Trophoblast cell (in vitro differentiated cells and primary cell): ENCODE measurements around the gene PPP1R12A.

ENCODE experiments used
- DNase-seq, 2 donors: peaks; one replicate each; pipeline ENCODE4 v3.0.0-alpha.2; 2016
- H2AFZ ChIP-seq: 2 replicates; pipeline ENCODE4 v1.6.1; 2013; ENCODE audit warnings: low read length, moderate library complexity, mild to moderate bottlenecking; ENCODE audit not compliant: insufficient read depth, poor library complexity
- H2AK5ac ChIP-seq: 2 replicates; pipeline ENCODE4 v1.6.1; 2013; ENCODE audit warnings: mild to moderate bottlenecking, low read length
- H2BK120ac ChIP-seq: 2 replicates; pipeline ENCODE4 v1.6.1; 2013; ENCODE audit warnings: low read length, mild to moderate bottlenecking, moderate library complexity; ENCODE audit not compliant: insufficient read depth, poor library complexity
- H2BK12ac ChIP-seq: 2 replicates; pipeline ENCODE4 v1.6.1; 2013; ENCODE audit warnings: mild to moderate bottlenecking, low read length, moderate library complexity
- H2BK5ac ChIP-seq: 2 replicates; pipeline ENCODE4 v1.6.1; 2013; ENCODE audit warnings: low read length, low read depth, moderate library complexity, mild to moderate bottlenecking; ENCODE audit not compliant: poor library complexity
- H3K14ac ChIP-seq: 2 replicates; pipeline ENCODE4 v1.6.1; 2013; ENCODE audit warnings: mild to moderate bottlenecking, low read length
- H3K18ac ChIP-seq: 2 replicates; pipeline ENCODE4 v1.6.1; 2013; ENCODE audit warnings: mild to moderate bottlenecking, low read length
- H3K23ac ChIP-seq: 2 replicates; pipeline ENCODE4 v1.6.1; 2013; ENCODE audit warnings: low read length
- H3K27ac ChIP-seq: 2 replicates; pipeline ENCODE4 v1.5.1; 2013; ENCODE audit warnings: low read depth, mild to moderate bottlenecking, inconsistent platforms, low read length, moderate library complexity
- H3K27me3 ChIP-seq: 2 replicates; pipeline ENCODE4 v1.6.1; 2013; ENCODE audit warnings: inconsistent platforms, mild to moderate bottlenecking, low read length, moderate library complexity; ENCODE audit not compliant: insufficient read depth
- H3K36me3 ChIP-seq, 2 experiments: 1 replicate in 1 of 2; 2 replicates in 1 of 2; pipeline ENCODE4 v1.6.1; 2013; ENCODE audit warnings: low read length in 2 of 2, mild to moderate bottlenecking in 2 of 2, moderate library complexity in 1 of 2; ENCODE audit not compliant: insufficient read depth in 2 of 2, control insufficient read depth in 1 of 2
- H3K4ac ChIP-seq: 2 replicates; pipeline ENCODE4 v1.6.1; 2013; ENCODE audit warnings: low read depth, mild to moderate bottlenecking, low read length, moderate library complexity
- H3K4me1 ChIP-seq, 2 experiments: 1 replicate in 1 of 2; 2 replicates in 1 of 2; pipeline ENCODE4 v1.6.1; 2013; ENCODE audit warnings: low read length in 2 of 2, mild to moderate bottlenecking in 2 of 2, moderate library complexity in 1 of 2; ENCODE audit not compliant: insufficient read depth in 2 of 2, control insufficient read depth in 1 of 2
- H3K4me2 ChIP-seq: 2 replicates; pipeline ENCODE4 v1.6.1; 2013; ENCODE audit warnings: inconsistent platforms, mild to moderate bottlenecking, low read length, moderate library complexity
- H3K4me3 ChIP-seq: 2 replicates; pipeline ENCODE4 v1.5.1; 2013; ENCODE audit warnings: mild to moderate bottlenecking, low read depth, low read length, inconsistent platforms
- H3K79me1 ChIP-seq: one replicate; pipeline ENCODE4 v1.6.1; 2013; ENCODE audit warnings: low read length
- H3K79me2 ChIP-seq: 2 replicates; pipeline ENCODE4 v1.6.1; 2013; ENCODE audit warnings: low read length, mild to moderate bottlenecking; ENCODE audit not compliant: control insufficient read depth, insufficient read depth, poor library complexity
- H3K9ac ChIP-seq: 2 replicates; pipeline ENCODE4 v1.6.1; 2013; ENCODE audit warnings: mild to moderate bottlenecking, low read length
- H3K9me3 ChIP-seq: 2 replicates; pipeline ENCODE4 v1.6.1; 2013; ENCODE audit warnings: low read depth, mild to moderate bottlenecking, control low read depth, inconsistent platforms, low read length; ENCODE audit not compliant: insufficient read depth
- H4K12ac ChIP-seq: 2 replicates; pipeline ENCODE4 v1.6.1; 2013; ENCODE audit warnings: low read depth, mild to moderate bottlenecking, low read length, moderate library complexity
- H4K8ac ChIP-seq: 2 replicates; pipeline ENCODE4 v1.6.1; 2013; ENCODE audit warnings: low read depth, mild to moderate bottlenecking, low read length, moderate library complexity
- H4K91ac ChIP-seq: one replicate; pipeline ENCODE4 v1.6.1; 2013; ENCODE audit warnings: low read depth, mild to moderate bottlenecking, low read length, moderate library complexity
- whole genome bisulfite sequencing: extraction: QIAGEN DNeasy Blood & Tissue Kit; methylation state at CpG from one replicate; pipeline ENCODE4 v1.1.7; 2013; ENCODE audit warnings: missing lambda C conversion rate; ENCODE audit not compliant: insufficient read length, insufficient coverage; ENCODE audit errors: extremely low coverage; 5-methylcytosine and 5-hydroxymethylcytosine counted together

PPP1R12A gene

DNA sequence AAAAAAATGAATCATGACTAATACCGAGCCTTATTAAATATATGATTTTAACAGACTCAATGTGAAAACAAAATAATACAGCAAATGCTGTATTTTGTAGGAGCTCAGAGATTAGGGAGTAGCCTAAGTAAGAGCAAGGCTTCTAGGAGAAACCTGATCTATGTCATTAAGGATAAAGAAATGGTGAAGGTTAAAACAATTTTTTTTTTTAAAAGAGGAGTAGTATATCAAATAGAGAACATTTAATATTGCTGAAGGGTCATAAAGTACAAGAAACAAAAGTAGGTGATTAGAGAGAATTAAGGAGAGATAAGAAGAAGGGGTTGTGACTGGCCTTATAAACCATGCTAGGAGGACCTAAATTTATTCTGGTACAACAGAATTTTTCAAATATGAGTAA, 39.1 kb downstream of the PPP1R12A start:
- Histone ChIP-seq H3K9ac (no peak overlapping the region), H2AK5ac (no peak overlapping the region), H2BK5ac (no peak overlapping the region), H4K91ac (no peak overlapping the region), H3K4me3 (no peak overlapping the region), H3K79me1 (no peaks in the 10 kb centered on the region), H3K36me3 (no peaks in the 10 kb centered on the region), H3K9me3 (no peaks in the 10 kb centered on the region), H3K27me3 (no peaks in the 10 kb centered on the region), H2AFZ (no peak overlapping the region), H4K12ac (no peak overlapping the region), H3K4me1 (no peaks in the 10 kb centered on the region), H3K79me2 (peaks cover 5% of the 10 kb centered on the region), H2BK120ac (no peak overlapping the region), H3K14ac (no peak overlapping the region), H3K18ac (no peak overlapping the region), H2BK12ac (no peak overlapping the region), H4K8ac (no peak overlapping the region), H3K23ac (no peak overlapping the region), H3K27ac (no peak overlapping the region), H3K4me2 (no peak overlapping the region), H3K4ac (no peak overlapping the region)
- DNase-seq: no peak
- WGBS: no CpG with 5 or more reads among the region's 1 CpG

GRCh38 chr12:79895071-79895470, 39.8 kb downstream of the PPP1R12A start:
- Histone ChIP-seq H3K14ac (no peak overlapping the region), H4K12ac (no peak overlapping the region), H3K4me2 (no peak overlapping the region), H3K4me3 (no peak overlapping the region), H3K27me3 (no peaks in the 10 kb centered on the region), H4K91ac (no peak overlapping the region), H3K4ac (no peak overlapping the region), H3K18ac (no peak overlapping the region), H3K23ac (no peak overlapping the region), H2BK120ac (no peak overlapping the region), H3K9me3 (no peaks in the 10 kb centered on the region), H4K8ac (no peak overlapping the region), H3K79me1 (no peaks in the 10 kb centered on the region), H3K36me3 (no peaks in the 10 kb centered on the region), H2AK5ac (no peak overlapping the region), H3K79me2 (peaks cover 5% of the 10 kb centered on the region), H3K4me1 (no peaks in the 10 kb centered on the region), H3K9ac (no peak overlapping the region), H2BK12ac (no peak overlapping the region), H2BK5ac (no peak overlapping the region), H3K27ac (no peak overlapping the region), H2AFZ (no peak overlapping the region)
- DNase-seq: no peak

DNA sequence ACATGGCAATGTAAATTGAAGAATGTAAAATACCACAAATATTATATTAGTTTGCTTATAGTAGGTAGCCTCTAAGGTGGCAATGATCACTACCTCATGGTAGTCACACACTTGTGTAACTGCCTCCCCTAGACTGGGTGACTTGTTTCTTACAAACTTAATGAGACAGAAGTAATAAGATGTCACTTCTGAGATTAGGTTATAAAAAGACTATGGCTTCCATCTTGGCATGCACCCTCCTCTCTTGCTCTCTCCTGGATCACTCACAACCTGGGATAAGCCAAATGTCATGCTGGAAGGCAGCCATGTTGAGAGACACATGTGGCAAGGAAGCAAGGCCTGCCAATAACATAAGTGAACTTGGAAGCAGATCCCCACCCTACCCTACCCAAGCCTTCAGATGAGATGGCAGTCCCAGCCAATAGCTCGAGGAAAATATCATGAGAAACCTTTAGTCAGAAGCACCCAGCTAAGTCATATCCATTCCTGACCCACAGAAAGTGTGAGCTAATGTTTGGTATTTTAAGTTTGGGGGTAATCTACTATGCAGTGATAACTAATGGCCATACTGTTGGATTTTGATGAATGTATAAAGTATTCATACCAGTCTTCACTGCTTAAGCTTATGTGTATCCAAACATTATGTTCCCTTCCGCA, 43.3 kb downstream of the PPP1R12A start:
- no CpG with 5 or more reads among the region's 2 CpGs for WGBS
- no peak overlapping the region for H2BK5ac ChIP-seq
- H4K91ac ChIP-seq: no peak overlapping the region
- DNase-seq: no peak
- H3K9ac ChIP-seq: no peak overlapping the region
- H3K4me2 ChIP-seq: no peak overlapping the region
- no peak overlapping the region for H3K23ac ChIP-seq
- H3K36me3 ChIP-seq: no peaks in the 10 kb centered on the region
- no peaks in the 10 kb centered on the region for H3K79me1 ChIP-seq
- H4K8ac ChIP-seq: no peak overlapping the region
- no peak overlapping the region for H3K27ac ChIP-seq
- no peak overlapping the region for H2BK120ac ChIP-seq
- H3K4me1 ChIP-seq: no peaks in the 10 kb centered on the region
- no peak overlapping the region for H4K12ac ChIP-seq
- no peak overlapping the region for H2AK5ac ChIP-seq
- no peak overlapping the region for H2AFZ ChIP-seq
- H3K14ac ChIP-seq: no peak overlapping the region
- H3K9me3 ChIP-seq: no peaks in the 10 kb centered on the region
- no peak overlapping the region for H3K18ac ChIP-seq
- H3K27me3 ChIP-seq: no peaks in the 10 kb centered on the region
- H3K4me3 ChIP-seq: no peak overlapping the region
- H3K79me2 ChIP-seq: peaks cover 5% of the 10 kb centered on the region
- peak overlapping the region; percentile 53 for H3K4ac ChIP-seq
- H2BK12ac ChIP-seq: no peak overlapping the region

- Histone ChIP-seq H3K9me3 (no peaks in the 10 kb centered on the region), H2AK5ac (no peak overlapping the region), H3K36me3 (no peaks in the 10 kb centered on the region), H3K79me1 (no peaks in the 10 kb centered on the region), H3K27ac (no peak overlapping the region), H3K23ac (no peak overlapping the region), H4K91ac (no peak overlapping the region), H3K4me3 (no peak overlapping the region), H3K18ac (no peak overlapping the region), H2AFZ (no peak overlapping the region), H3K14ac (no peak overlapping the region), H3K9ac (no peak overlapping the region), H3K4me1 (no peaks in the 10 kb centered on the region), H2BK120ac (no peak overlapping the region), H3K27me3 (no peaks in the 10 kb centered on the region), H3K79me2 (peaks cover 3% of the 10 kb centered on the region), H2BK12ac (no peak overlapping the region), H2BK5ac (no peak overlapping the region), H4K12ac (no peak overlapping the region), H4K8ac (no peak overlapping the region), H3K4ac (no peak overlapping the region), H3K4me2 (no peak overlapping the region)
- no CpG with 5 or more reads among the region's 1 CpG for WGBS
- no peak for DNase-seq
Observed at GRCh38 chr12:79887890-79888289, 47.0 kb downstream of the PPP1R12A start.
